Stimulated activated CD8-positive, alpha-beta memory T cell treated with anti-CD3 and anti-CD28 coated beads, Interleukin-15, amount 100 ng/mL, for 48 hours (primary cell): ENCODE measurements around the gene LDB2.

Source experiments
- DNase-seq, 2 donors: peaks; one replicate each; pipeline ENCODE4 v3.0.0-alpha.2; 2020; ENCODE audit warnings: low read depth in 2 of 2

The LDB2 gene

DNA sequence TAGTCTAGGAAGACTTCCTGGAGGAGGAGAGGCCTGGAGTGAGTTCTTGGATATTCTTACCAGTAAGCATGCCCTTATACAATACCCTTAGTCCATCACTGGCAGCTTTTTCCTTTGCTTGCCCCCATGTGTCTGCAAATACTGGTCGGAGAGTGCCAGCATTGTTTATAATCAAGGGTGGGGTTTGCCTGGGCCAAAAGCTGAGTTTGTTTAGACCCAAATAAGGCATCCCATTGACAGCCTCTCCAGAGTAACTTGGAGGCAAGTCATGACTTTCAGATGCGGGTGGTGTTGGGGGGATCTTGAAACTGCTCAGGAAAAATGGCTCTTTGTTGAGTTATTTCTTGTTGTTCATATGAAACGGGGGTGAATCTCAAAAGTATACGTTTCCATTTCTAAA is 413.7 kb downstream of the LDB2 start:
- no peak for DNase-seq

DNA sequence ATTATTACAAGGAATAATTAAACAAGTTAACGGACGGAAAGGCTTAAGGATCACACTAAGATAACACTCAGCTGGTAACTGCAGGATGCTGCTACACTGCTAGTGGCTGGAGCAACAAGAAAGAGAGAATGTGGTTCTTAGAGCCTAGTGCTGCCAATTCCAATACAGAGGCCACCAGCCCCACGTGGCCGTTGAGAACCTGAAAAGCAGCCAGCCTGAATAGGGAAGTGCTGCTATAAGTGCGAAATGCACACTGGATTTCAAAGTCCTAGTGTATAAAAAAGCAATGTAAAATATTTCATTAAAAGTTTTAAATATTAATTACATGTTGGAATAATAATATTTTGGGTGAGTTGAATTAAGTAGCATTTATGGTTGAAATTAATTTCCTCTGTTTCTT is 414.9 kb downstream of the LDB2 start:
- DNase-seq, result no peak

- no peak for DNase-seq
Observed at GRCh38 chr4:16480011-16480410, 418.4 kb downstream of the LDB2 start.

GRCh38 chr4:16472537-16472936 is 425.9 kb downstream of the LDB2 start:
- no peak for DNase-seq

DNA sequence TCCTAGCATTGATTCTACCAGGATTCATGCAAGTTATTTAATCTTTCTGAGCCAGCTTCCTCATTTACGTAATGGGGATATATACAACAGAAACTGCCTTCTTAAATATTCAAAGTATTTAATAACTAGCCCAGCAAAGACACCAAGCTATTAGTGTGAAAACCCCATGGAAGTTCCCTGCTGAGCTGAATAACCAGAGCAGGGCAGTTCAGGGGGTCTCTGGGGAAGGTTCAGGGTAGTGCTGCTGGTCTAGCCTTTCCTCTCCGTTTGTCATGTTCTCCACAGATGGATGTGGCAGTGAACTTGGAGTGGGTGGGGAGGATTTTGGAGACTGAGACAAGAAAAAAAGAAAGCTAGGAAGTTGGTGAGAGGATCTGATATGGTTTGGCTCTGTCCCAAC is 431.4 kb downstream of the LDB2 start:
- no peak for DNase-seq

- no peak for DNase-seq
Observed at GRCh38 chr4:16466581-16466980, 431.9 kb downstream of the LDB2 start.

DNA sequence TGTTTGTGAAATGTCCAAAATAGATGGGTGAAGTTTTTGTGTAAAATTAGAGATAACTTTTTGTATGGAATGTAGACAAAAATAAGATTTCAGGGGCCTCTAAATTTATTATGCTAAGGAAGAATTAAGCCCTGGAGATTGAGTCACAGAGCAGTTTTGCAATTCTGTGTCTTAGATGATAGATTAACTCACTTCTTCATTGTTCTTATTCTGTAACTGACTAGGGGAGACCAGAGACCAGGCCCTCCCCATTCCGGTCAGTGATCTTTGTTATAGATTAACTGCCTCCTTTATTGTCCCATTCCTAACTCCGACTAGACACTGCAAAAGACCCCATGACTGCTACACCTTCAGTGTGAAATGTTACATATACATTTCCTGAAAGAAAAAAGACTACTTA is 433.8 kb downstream of the LDB2 start:
- no peak for DNase-seq

DNA sequence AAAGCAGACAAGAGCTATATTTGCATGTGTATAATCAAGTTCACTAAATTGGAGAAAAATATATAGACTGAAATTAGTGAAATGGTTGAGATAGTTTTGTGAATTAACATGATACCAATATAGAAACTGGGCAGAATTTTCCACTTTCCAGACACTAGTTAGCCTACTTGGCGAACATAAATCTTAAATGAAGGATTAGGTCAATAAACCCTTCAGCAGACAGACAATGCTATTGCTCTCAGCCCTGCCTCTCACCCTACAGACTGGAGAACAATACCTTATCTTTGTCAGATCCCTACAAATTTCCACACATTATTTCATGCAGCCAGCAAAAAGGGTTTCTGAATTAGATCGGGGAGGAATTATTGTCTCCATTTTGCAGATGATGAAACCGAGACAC is 435.8 kb downstream of the LDB2 start:
- no peak for DNase-seq

GRCh38 chr4:16461362-16461761 is 437.1 kb downstream of the LDB2 start:
- DNase-seq, result no peak

DNA sequence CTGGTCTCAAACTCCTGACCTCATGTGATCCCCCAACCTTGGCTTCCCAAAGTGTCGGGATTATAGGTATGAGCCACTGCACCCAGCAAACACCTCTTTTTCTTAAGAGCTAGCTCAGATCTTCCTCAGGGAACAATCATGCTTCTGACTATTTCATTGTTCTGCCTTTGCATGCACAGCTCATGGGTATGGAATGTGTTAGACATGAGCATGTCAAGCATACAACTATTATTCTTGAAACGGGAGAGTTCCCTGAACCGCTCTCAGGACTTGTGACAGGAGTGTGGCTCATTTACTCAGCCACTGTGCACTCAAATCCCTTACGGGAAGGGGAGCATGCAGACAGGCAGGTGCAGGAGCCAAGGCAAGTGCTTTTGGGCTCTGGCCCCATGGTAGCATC is 440.5 kb downstream of the LDB2 start:
- DNase-seq, result no peak
